Panc1 (cell line): ENCODE data around the gene CDIP1. TPM values are rescaled to one million over a fixed set of nuclear protein-coding genes. Genes with fewer than 3 reads are reported as not detected.

ENCODE experiments used
- ATAC-seq: fragments of 200-7000 bp; cut with Tn5 transposase; 2 replicates; pipeline ENCODE4 v1.9.1; 2020; ENCODE audit warnings: mild to moderate bottlenecking, moderate library complexity
- BruUV-seq: library from RNA; stranded (reverse); fragments of 400-500 nt; replicated peaks from 2 replicates; lab custom pipeline; 2021; lab: Mats Ljungman, UMichigan
- CTCF ChIA-PET: fragments of 300-600 bp; sonication (Branson Sonifier 250); formaldehyde crosslinking; loops from one replicate; lab custom pipeline; 2022; ENCODE audit warnings: antibody characterized with exemption; lab: Charles Lee
- POLR2A ChIA-PET: fragments of 300-600 bp; sonication (Branson Sonifier 250); formaldehyde crosslinking; loops from one replicate; lab custom pipeline; 2022; ENCODE audit warnings: antibody characterized with exemption; lab: Charles Lee
- DNase-seq: peaks from one replicate; pipeline ENCODE4 v3.0.0-alpha.2; 2010; ENCODE audit warnings: low read depth, low spot score
- H3K27ac ChIP-seq: 2 replicates; pipeline ENCODE4 v1.5.1; 2011; ENCODE audit warnings: mild to moderate bottlenecking, low read length, inconsistent platforms
- H3K27me3 ChIP-seq: fragments of 200-500 bp; sonication (Bioruptor generic); 2 replicates; pipeline ENCODE4 v1.6.0; 2014; ENCODE audit warnings: low read length, inconsistent platforms; ENCODE audit not compliant: control insufficient read depth, insufficient read depth
- H3K36me3 ChIP-seq: fragments of 200-500 bp; sonication (Bioruptor generic); 2 replicates; pipeline ENCODE4 v1.5.1; 2014; ENCODE audit warnings: inconsistent platforms, mild to moderate bottlenecking, low read length, moderate library complexity; ENCODE audit not compliant: control insufficient read depth, insufficient read depth
- H3K4me1 ChIP-seq: 2 replicates; pipeline ENCODE4 v1.5.1; 2011; ENCODE audit warnings: inconsistent platforms, mild to moderate bottlenecking, low read length, moderate library complexity; ENCODE audit not compliant: control insufficient read depth, insufficient read depth
- H3K4me3 ChIP-seq, 2 experiments: 2 replicates each; pipeline ENCODE4 v1.5.1; 2011 to 2012; ENCODE audit warnings: low read depth in 2 of 2, low read length in 2 of 2, mild to moderate bottlenecking in 2 of 2, inconsistent platforms in 1 of 2, moderate library complexity in 1 of 2
- H3K9me3 ChIP-seq: fragments of 200-500 bp; sonication (Bioruptor generic); 2 replicates; pipeline ENCODE4 v1.5.1; 2014; ENCODE audit warnings: low read depth, mild to moderate bottlenecking, inconsistent platforms, low read length, moderate library complexity; ENCODE audit not compliant: control insufficient read depth, insufficient read depth
- CTCF ChIP-seq: fragments of 450-650 bp; IDR thresholded peaks from 2 replicates; pipeline ENCODE4 v1.5.1; 2017; ENCODE audit warnings: mild to moderate bottlenecking
- POLR2AphosphoS5 ChIP-seq: IDR thresholded peaks from 2 replicates; pipeline ENCODE4 v1.6.1; 2012; ENCODE audit warnings: mild to moderate bottlenecking, low read depth, low read length, moderate library complexity
- SIN3A ChIP-seq: IDR thresholded peaks from 2 replicates; pipeline ENCODE4 v1.6.1; 2012; ENCODE audit warnings: low read depth, mild to moderate bottlenecking, low read length, moderate library complexity, borderline replicate concordance; ENCODE audit not compliant: insufficient read depth
- TCF7L2 ChIP-seq: IDR thresholded peaks from 2 replicates; pipeline ENCODE4 v1.6.1; 2011; ENCODE audit warnings: mild to moderate bottlenecking, low read depth, low read length, inconsistent platforms
- in situ Hi-C: cut with HindIII; loops from 2 replicates; pipeline ENCODE4 v1.10.0; 2016; ENCODE audit warnings: low sequenced_read_pairs, low pct_unique_long_range_greater_than_20kb
- intact Hi-C: fragments of 100-400 bp; cut with micrococcal nuclease; formaldehyde crosslinking; loops from one replicate; pipeline ENCODE4 v1.10.0; 2022; ENCODE audit not compliant: unreplicated experiment
- total RNA-seq: library from RNA; stranded (reverse); gene quantifications from one replicate; pipeline ENCODE4 v1.2.1, GENCODE V29; 2021; ENCODE audit not compliant: unreplicated experiment
- TF ChIP-seq, protein P1 (sequence below), 2 experiments: IDR thresholded peaks; 2 replicates each; pipeline ENCODE4 v1.6.1; 2011 to 2012; ENCODE audit warnings: low read depth in 2 of 2, control low read depth in 1 of 2, low read length in 1 of 2, mild to moderate bottlenecking in 1 of 2, moderate library complexity in 1 of 2; ENCODE audit not compliant: insufficient read depth in 1 of 2

The CDIP1 gene
- total RNA-seq, 1 experiment from 2014 or later: 26.8 TPM

DNA sequence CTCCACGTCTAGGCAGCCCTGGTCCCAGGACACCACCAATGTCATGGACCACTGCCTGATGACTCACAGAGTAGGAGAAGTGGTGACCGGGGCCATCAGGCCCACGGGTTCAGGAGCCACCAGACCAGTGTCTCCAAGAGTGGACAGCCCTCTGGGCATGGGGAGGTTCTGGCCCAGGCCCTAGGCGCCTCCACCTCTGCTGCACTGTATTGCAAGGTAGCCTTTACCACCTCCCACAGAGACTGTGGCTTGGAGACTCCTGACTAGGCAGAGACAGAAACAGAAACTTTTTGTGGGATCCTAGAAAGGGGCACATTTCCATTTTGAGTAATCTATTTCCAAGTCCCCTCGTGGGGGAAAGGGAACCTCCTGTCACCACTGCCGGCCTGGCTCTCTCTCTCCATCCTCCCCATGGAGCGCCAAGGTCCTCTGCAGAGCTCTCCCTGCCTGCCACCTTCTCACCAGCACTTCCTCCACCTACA lies 2.9 kb downstream of the CDIP1 start:
- no peak for ATAC-seq
- Histone ChIP-seq H3K4me3 (no peak overlapping the region), H3K9me3 (peaks cover 13% of the 10 kb centered on the region; the same call in 1 of the 2 replicates), H3K4me1 (peaks cover 5% of the 10 kb centered on the region; the same call in 1 of the 2 replicates), H3K27ac (no peak overlapping the region), H3K36me3 (no peaks in the 10 kb centered on the region), H3K27me3 (no peaks in the 10 kb centered on the region)
- in situ Hi-C loops (no loop called here), intact Hi-C loops (no loop called here)
- no TSS peak for BruUV-seq
- DNase-seq: no peak
- TF ChIP-seq CTCF (no peak), POLR2AphosphoS5 (no peak), TCF7L2 (no peak), SIN3A (no peak)
- TF ChIP-seq, protein P1, sequence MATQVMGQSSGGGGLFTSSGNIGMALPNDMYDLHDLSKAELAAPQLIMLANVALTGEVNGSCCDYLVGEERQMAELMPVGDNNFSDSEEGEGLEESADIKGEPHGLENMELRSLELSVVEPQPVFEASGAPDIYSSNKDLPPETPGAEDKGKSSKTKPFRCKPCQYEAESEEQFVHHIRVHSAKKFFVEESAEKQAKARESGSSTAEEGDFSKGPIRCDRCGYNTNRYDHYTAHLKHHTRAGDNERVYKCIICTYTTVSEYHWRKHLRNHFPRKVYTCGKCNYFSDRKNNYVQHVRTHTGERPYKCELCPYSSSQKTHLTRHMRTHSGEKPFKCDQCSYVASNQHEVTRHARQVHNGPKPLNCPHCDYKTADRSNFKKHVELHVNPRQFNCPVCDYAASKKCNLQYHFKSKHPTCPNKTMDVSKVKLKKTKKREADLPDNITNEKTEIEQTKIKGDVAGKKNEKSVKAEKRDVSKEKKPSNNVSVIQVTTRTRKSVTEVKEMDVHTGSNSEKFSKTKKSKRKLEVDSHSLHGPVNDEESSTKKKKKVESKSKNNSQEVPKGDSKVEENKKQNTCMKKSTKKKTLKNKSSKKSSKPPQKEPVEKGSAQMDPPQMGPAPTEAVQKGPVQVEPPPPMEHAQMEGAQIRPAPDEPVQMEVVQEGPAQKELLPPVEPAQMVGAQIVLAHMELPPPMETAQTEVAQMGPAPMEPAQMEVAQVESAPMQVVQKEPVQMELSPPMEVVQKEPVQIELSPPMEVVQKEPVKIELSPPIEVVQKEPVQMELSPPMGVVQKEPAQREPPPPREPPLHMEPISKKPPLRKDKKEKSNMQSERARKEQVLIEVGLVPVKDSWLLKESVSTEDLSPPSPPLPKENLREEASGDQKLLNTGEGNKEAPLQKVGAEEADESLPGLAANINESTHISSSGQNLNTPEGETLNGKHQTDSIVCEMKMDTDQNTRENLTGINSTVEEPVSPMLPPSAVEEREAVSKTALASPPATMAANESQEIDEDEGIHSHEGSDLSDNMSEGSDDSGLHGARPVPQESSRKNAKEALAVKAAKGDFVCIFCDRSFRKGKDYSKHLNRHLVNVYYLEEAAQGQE (IDR thresholded peaks at IDR 0.05; ENCODE audit: insufficient read depth in 1 of 2, low read depth in 2 of 2, low read length in 1 of 2): no peak
- ChIA-PET POLR2A (interaction anchor here (0.6 kb wide), 1 partner anchor 32 kb away, joined by 6 read pairs; no protein-coding TSS in a partner anchor), CTCF (no interaction called here)

DNA sequence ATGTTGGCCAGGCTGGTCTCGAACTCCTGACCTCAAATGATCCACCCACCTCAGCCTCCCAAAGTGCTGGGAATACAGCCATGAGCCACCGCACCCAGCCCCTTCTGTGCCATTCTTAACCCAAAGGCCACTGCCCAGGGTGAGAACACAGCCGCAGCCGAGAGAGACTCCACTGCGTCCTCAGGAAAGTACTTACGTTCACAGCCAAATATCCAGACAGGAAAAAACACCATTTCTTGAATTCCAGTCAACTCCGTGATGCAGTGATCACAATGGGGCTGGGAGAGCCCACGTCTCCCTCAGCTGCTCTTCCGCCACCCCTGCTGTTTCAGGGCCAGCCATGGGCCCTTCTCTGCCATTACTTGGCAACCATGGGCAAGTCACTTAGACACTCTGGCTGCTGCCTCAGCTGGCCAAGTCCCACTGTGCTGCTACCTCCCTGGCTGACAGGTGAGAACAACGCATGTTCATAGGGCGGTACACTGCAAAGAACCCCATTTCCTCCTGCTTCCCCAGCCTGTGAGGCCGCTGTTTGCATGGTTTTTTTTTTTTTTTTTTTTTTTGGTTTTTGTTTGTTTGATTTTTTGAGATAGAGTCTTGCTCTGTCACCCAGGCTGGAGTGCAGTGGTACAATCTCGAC lies 4.3 kb downstream of the CDIP1 start:
- no peak for ATAC-seq

More for the DNA sequence above, 4.3 kb downstream of the CDIP1 start:
- no peak for DNase-seq
- Histone ChIP-seq H3K4me1 (peaks cover 5% of the 10 kb centered on the region; the same call in 1 of the 2 replicates), H3K27me3 (no peaks in the 10 kb centered on the region), H3K36me3 (no peaks in the 10 kb centered on the region), H3K27ac (no peak overlapping the region), H3K9me3 (peaks cover 4% of the 10 kb centered on the region; the same call in 1 of the 2 replicates), H3K4me3 (no peak overlapping the region)
- in situ Hi-C loops: no loop called here
- CTCF ChIA-PET: no interaction called here
- no TSS peak for BruUV-seq
- POLR2A ChIA-PET: interaction anchor here (0.7 kb wide), 1 partner anchor 755 kb away, joined by 11 read pairs; no protein-coding TSS in a partner anchor
- intact Hi-C loops: no loop called here
- TF ChIP-seq, protein P1 (IDR thresholded peaks at IDR 0.05; ENCODE audit: insufficient read depth in 1 of 2, low read depth in 2 of 2, low read length in 1 of 2): no peak
- no peak for TF ChIP-seq SIN3A
- no peak for TF ChIP-seq POLR2AphosphoS5
- TF ChIP-seq CTCF: no peak
- no peak for TF ChIP-seq TCF7L2
